K562 (cell line): ENCODE results near the gene HFE. TPM values are rescaled to one million over a fixed set of nuclear protein-coding genes. Genes with fewer than 3 reads are reported as not detected.

Experiments used
- CBFA2T3 ChIP-seq: fragments of 450-650 bp; IDR thresholded peaks from 2 replicates; pipeline ENCODE4 v1.6.1; 2017
- CBX5 ChIP-seq: IDR thresholded peaks from 2 replicates; pipeline ENCODE4 v1.6.1; 2014; ENCODE audit warnings: low read depth, borderline replicate concordance
- CEBPG ChIP-seq, 3 experiments: fragments of 200-800 bp in 1 of 3; sonication (Bioruptor generic) in 1 of 3; sonication (generic) in 1 of 3; formaldehyde crosslinking in 1 of 3; IDR thresholded peaks in 2 of 3; conservative IDR thresholded peaks in 1 of 3; 2 replicates each; pipeline versions ENCODE4 v1.6.1 to v1.8.0; 2016 to 2022; ENCODE audit warnings: missing compliant biosample characterization in 2 of 3, missing genetic modification characterization in 2 of 3, mild to moderate bottlenecking in 1 of 3, missing genetic modification reagents in 1 of 3
- E2F3 ChIP-seq: fragments of 250-450 bp; sonication (Bioruptor Pico); IDR thresholded peaks from 2 replicates; pipeline ENCODE4 v1.4.0; 2020; ENCODE audit warnings: mild to moderate bottlenecking
- FOXJ3 ChIP-seq: sonication (generic); formaldehyde crosslinking; IDR thresholded peaks from 2 replicates; pipeline ENCODE4 v1.4.0; 2020; ENCODE audit warnings: mild to moderate bottlenecking, missing genetic modification reagents
- HEY1 ChIP-seq: fragments of 250-450 bp; sonication (Bioruptor Pico); IDR thresholded peaks from 2 replicates; pipeline ENCODE4 v1.5.0; 2020; ENCODE audit warnings: mild to moderate bottlenecking, moderate library complexity, borderline replicate concordance
- ILF3 ChIP-seq: fragments of 450-650 bp; IDR thresholded peaks from 2 replicates; pipeline ENCODE4 v1.6.1; 2018; ENCODE audit warnings: antibody characterized with exemption, mild to moderate bottlenecking, moderate library complexity, borderline replicate concordance
- MTF1 ChIP-seq: fragments of 250-450 bp; sonication (Bioruptor Pico); IDR thresholded peaks from 2 replicates; pipeline ENCODE4 v1.9.0; 2021; ENCODE audit warnings: moderate library complexity, mild to moderate bottlenecking, inconsistent platforms, borderline replicate concordance
- TAF15 ChIP-seq: fragments of 200-400 bp; formaldehyde crosslinking; IDR thresholded peaks from 2 replicates; pipeline ENCODE4 v1.6.1; 2017; ENCODE audit warnings: mild to moderate bottlenecking, low read depth, low read length, moderate library complexity
- ZNF175 ChIP-seq: fragments of 200-800 bp; sonication (Bioruptor generic); IDR thresholded peaks from 2 replicates; pipeline ENCODE4 v1.6.1; 2016; ENCODE audit warnings: low read depth, mild to moderate bottlenecking, missing genetic modification characterization, missing compliant biosample characterization
- ZNF311 ChIP-seq: fragments of 250-450 bp; sonication (Bioruptor Pico); IDR thresholded peaks from 2 replicates; pipeline ENCODE4 v1.4.0; 2020; ENCODE audit warnings: mild to moderate bottlenecking, moderate library complexity
- polyA plus RNA-seq, 8 experiments: library from polyadenylated mRNA; depleted of rRNA in 4 of 8; stranded (reverse) in 5 of 8; unstranded in 3 of 8; fragments of >200 nt; fragmentation: Nextera tagmentation in 2 of 8; fragmentation: Illumina TruSeq in 1 of 8; extraction: Ambion mirVana in 2 of 8; extraction: Trizol in 1 of 8; gene quantifications; 2 replicates each; pipeline versions ENCODE4 v1.2.1 to v1.2.3, GENCODE V29; 2011 to 2014; ENCODE audit warnings: inconsistent platforms in 1 of 8, missing spikeins in 1 of 8
- total RNA-seq, 7 experiments: library from RNA; depleted of rRNA in 6 of 7; stranded (reverse); fragments of >200 nt in 6 of 7; fragmentation: Illumina TruSeq in 2 of 7; extraction: Trizol in 2 of 7; gene quantifications; 2 replicates each; pipeline versions ENCODE4 v1.2.1 to v1.2.3, GENCODE V29; 2011 to 2021; ENCODE audit warnings: low replicate concordance in 1 of 7
- TF ChIP-seq, protein P1 (sequence below): fragments of 250-450 bp; sonication (Bioruptor Pico); IDR thresholded peaks from 2 replicates; pipeline ENCODE4 v1.8.0; 2021; ENCODE audit warnings: moderate library complexity, mild to moderate bottlenecking, inconsistent platforms
- TF ChIP-seq, protein P2 (sequence below): fragments of 450-650 bp; IDR thresholded peaks from 2 replicates; pipeline ENCODE4 v1.6.1; 2016; ENCODE audit warnings: mild to moderate bottlenecking, moderate library complexity
- TF ChIP-seq, protein P3 (sequence below), 2 experiments: fragments of 450-650 bp in 1 of 2; sonication (generic) in 1 of 2; formaldehyde crosslinking in 1 of 2; IDR thresholded peaks in 1 of 2; conservative IDR thresholded peaks in 1 of 2; 2 replicates each; pipeline versions ENCODE4 v1.6.1 to v1.8.1; 2016 to 2023; ENCODE audit warnings: mild to moderate bottlenecking in 2 of 2, moderate library complexity in 2 of 2, inconsistent platforms in 1 of 2, missing genetic modification reagents in 1 of 2

HFE gene
- total and polyA plus RNA-seq, 9 of the 15 experiments (the other 6 are each of a cell fraction or from before 2014, with no cell fraction given), result 0.14 to 1.2 (median 0.76) TPM

DNA sequence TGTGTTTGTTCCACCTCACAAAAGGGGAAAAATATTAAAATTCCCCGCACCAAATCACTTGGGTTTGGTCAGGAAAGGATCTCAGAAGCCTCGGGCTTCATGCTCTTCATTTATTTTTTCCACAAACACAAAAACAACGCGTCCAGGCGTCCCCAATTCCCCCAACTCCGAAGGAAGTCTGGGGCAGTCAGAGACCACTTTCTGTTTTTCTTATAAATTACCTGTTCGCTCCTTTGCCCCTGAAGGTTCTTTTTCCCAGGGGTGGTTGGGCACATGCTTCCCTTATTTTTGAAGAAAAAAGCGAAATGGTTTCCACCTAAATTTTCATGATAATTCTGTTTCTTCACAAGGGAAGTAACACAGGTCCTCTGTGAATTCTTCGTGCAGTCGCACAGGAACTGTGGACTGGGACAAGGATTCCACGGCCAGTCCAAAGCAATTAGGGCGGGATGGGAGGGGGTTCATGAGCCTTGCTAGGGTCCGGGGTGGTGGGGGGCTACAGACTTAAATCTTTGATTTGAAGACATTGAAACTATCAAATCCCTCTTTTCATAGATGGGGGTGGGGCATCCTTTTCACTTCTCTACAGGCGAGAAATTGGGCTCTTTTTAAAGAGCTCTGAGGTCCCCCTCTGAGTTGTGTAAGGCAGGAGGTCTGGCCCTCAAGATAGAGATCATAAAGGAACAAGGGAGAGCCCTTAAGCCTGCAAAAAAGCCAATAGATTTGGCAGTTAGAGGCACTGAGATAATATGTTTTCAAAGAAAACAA, 30.5 kb upstream of the HFE start (continued):
- TF ChIP-seq HEY1 (CRISPR knock-in tag), result no peak
- TF ChIP-seq FOXJ3 (CRISPR knock-in tag), result no peak
- TF ChIP-seq ZNF311 (CRISPR knock-in tag), result no peak
- TF ChIP-seq TAF15, result no peak
- no peak for TF ChIP-seq ILF3
- TF ChIP-seq CBX5, result no peak
- no peak for TF ChIP-seq MTF1 (CRISPR knock-in tag)
- no peak for TF ChIP-seq CBFA2T3
- TF ChIP-seq, protein P1, sequence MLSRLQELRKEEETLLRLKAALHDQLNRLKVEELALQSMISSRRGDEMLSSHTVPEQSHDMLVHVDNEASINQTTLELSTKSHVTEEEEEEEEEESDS (CRISPR knock-in tag), result no peak
- TF ChIP-seq, protein P2, sequence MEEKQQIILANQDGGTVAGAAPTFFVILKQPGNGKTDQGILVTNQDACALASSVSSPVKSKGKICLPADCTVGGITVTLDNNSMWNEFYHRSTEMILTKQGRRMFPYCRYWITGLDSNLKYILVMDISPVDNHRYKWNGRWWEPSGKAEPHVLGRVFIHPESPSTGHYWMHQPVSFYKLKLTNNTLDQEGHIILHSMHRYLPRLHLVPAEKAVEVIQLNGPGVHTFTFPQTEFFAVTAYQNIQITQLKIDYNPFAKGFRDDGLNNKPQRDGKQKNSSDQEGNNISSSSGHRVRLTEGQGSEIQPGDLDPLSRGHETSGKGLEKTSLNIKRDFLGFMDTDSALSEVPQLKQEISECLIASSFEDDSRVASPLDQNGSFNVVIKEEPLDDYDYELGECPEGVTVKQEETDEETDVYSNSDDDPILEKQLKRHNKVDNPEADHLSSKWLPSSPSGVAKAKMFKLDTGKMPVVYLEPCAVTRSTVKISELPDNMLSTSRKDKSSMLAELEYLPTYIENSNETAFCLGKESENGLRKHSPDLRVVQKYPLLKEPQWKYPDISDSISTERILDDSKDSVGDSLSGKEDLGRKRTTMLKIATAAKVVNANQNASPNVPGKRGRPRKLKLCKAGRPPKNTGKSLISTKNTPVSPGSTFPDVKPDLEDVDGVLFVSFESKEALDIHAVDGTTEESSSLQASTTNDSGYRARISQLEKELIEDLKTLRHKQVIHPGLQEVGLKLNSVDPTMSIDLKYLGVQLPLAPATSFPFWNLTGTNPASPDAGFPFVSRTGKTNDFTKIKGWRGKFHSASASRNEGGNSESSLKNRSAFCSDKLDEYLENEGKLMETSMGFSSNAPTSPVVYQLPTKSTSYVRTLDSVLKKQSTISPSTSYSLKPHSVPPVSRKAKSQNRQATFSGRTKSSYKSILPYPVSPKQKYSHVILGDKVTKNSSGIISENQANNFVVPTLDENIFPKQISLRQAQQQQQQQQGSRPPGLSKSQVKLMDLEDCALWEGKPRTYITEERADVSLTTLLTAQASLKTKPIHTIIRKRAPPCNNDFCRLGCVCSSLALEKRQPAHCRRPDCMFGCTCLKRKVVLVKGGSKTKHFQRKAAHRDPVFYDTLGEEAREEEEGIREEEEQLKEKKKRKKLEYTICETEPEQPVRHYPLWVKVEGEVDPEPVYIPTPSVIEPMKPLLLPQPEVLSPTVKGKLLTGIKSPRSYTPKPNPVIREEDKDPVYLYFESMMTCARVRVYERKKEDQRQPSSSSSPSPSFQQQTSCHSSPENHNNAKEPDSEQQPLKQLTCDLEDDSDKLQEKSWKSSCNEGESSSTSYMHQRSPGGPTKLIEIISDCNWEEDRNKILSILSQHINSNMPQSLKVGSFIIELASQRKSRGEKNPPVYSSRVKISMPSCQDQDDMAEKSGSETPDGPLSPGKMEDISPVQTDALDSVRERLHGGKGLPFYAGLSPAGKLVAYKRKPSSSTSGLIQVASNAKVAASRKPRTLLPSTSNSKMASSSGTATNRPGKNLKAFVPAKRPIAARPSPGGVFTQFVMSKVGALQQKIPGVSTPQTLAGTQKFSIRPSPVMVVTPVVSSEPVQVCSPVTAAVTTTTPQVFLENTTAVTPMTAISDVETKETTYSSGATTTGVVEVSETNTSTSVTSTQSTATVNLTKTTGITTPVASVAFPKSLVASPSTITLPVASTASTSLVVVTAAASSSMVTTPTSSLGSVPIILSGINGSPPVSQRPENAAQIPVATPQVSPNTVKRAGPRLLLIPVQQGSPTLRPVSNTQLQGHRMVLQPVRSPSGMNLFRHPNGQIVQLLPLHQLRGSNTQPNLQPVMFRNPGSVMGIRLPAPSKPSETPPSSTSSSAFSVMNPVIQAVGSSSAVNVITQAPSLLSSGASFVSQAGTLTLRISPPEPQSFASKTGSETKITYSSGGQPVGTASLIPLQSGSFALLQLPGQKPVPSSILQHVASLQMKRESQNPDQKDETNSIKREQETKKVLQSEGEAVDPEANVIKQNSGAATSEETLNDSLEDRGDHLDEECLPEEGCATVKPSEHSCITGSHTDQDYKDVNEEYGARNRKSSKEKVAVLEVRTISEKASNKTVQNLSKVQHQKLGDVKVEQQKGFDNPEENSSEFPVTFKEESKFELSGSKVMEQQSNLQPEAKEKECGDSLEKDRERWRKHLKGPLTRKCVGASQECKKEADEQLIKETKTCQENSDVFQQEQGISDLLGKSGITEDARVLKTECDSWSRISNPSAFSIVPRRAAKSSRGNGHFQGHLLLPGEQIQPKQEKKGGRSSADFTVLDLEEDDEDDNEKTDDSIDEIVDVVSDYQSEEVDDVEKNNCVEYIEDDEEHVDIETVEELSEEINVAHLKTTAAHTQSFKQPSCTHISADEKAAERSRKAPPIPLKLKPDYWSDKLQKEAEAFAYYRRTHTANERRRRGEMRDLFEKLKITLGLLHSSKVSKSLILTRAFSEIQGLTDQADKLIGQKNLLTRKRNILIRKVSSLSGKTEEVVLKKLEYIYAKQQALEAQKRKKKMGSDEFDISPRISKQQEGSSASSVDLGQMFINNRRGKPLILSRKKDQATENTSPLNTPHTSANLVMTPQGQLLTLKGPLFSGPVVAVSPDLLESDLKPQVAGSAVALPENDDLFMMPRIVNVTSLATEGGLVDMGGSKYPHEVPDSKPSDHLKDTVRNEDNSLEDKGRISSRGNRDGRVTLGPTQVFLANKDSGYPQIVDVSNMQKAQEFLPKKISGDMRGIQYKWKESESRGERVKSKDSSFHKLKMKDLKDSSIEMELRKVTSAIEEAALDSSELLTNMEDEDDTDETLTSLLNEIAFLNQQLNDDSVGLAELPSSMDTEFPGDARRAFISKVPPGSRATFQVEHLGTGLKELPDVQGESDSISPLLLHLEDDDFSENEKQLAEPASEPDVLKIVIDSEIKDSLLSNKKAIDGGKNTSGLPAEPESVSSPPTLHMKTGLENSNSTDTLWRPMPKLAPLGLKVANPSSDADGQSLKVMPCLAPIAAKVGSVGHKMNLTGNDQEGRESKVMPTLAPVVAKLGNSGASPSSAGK, result no peak; the same call in none of the 2 replicates
- TF ChIP-seq, protein P3, sequence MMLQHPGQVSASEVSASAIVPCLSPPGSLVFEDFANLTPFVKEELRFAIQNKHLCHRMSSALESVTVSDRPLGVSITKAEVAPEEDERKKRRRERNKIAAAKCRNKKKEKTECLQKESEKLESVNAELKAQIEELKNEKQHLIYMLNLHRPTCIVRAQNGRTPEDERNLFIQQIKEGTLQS (IDR thresholded peaks at IDR 0.05), result no peak
- TF ChIP-seq, protein P3 (CRISPR knock-in tag; conservative IDR thresholded peaks at IDR 0.05), result no peak
- no peak for TF ChIP-seq CEBPG (CRISPR knock-in tag; IDR thresholded peaks at IDR 0.05)
- TF ChIP-seq CEBPG (tag; conservative IDR thresholded peaks at IDR 0.05 in 1 of 2, IDR thresholded peaks at IDR 0.05 in 1 of 2), result 0 out of 4 replicates have a peak, but pooled peaks of 1 of the 2 experiments have one; percentile 22
- TF ChIP-seq E2F3 (CRISPR knock-in tag), result no peak
- TF ChIP-seq ZNF175 (CRISPR knock-in tag), result peak; percentile 89
